NCI-H510A (cell line): Measurements from ENCODE around the gene ARAP3.

Experiments
- DNase-seq: peaks from one replicate; lab custom pipeline; 2025; lab: John Stamatoyannopoulos, UW

Gene ARAP3

DNA sequence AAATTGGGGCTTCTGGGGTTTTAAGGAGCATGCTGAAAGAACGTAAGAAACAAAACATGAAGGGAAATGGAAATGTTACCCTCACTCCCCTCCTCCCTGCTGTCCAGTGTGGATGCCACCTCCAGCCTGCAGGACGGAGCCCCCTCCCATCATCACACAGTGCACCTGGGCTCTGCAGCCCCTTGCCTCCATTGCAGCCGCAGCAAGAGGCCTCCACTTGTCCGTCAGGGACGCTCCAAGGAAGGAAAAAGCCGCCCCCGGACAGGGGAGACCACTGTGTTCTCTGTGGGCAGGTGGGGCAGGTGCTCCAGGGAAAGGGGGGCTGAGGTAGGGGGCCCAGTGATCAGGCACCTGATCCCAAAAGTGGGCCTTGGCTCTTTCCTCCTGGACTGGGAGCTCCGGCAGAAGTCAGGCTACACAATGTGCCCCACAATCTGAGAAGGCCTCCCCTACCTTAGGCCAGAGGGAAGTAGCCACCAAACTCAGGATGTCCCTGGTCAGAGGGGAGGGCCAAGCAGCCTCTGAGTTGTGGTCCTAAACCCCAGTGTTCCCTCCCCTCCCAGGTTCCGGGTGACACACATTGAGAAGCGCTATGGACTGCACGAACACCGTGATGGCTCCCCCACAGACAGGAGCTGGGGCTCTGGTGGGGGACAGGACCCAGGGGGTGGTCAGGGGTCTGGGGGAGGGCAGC, 42.5 kb downstream of the ARAP3 start:
- DNase-seq, result no peak

DNA sequence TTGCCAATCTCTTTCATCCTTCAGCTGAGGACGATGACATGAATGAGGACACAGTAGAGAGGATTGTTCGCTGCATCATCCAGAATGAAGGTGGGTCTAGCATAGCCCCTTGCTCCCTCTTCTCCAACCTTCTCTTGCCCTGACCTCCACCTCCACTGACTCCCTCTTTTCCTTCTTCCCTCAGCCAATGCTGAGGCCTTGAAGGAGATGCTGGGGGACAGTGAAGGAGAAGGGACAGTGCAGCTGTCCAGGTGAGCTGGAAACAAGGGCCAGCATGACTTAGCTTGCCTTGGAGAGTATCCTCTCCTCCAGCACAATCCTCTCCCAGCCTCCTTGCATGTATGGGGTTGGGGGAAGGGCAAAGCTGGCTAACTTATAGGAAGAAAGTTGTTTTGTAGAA, 43.3 kb downstream of the ARAP3 start:
- no peak for DNase-seq

DNA sequence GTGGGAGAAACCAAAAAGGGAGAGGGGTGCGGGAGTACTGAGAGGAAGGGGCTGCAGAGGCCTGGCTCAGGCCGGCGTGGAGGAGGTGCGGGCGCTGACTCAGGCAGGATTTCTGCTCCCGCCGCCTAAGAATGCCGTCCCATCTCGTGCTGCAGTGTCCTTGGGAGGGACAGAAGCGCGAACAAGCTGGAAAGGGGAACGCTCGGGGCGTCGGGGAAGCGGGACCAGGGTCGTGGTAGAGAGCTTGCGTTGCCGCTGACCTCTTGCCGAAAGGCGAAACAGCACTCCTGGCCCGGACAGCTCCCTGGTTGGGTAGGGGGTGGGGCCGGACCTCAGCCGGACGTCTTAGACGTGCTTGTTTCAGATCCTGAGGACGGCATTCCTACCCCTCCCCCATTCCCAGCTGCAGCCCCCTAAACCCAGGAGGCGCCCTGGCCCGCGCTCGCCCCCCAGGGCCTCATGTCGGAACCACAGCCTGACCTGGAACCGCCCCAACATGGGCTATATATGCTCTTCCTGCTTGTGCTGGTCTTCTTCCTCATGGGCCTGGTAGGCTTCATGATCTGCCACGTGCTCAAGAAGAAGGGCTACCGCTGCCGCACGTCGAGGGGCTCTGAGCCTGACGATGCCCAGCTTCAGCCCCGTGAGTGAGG, 44.1 kb downstream of the ARAP3 start:
- no peak for DNase-seq

DNA sequence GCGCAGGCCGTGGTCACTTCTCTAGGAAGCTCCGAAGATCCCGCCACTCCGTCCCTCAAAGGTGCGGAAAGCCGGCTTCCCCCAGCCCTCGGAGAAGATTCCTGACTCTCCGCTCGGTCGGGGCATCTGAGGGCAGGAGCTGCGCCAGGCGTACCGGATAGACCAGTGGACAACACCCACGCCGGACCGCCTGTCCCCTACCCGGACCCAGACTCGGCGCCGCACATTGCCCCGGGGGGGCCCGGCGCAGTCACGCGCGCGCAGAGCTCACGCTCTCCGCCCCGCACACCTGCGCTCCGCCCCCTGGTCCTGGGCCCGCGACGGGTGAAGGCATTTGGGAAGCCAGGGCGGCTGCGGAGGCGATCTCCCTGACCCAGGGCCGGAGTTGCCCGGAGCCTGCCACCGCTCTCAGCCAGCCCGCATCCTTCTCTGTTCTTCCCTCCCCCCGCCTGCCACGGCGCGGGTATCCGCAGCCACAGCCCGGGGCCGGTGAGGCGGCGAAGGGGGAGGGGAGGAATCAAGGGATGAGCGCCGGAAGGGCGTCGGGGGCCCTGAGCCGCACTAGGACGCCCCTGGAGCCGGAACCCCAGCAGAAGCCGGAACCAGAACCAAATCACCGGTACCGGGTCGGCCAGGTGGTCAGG, 44.8 kb downstream of the ARAP3 start:
- no peak for DNase-seq

DNA sequence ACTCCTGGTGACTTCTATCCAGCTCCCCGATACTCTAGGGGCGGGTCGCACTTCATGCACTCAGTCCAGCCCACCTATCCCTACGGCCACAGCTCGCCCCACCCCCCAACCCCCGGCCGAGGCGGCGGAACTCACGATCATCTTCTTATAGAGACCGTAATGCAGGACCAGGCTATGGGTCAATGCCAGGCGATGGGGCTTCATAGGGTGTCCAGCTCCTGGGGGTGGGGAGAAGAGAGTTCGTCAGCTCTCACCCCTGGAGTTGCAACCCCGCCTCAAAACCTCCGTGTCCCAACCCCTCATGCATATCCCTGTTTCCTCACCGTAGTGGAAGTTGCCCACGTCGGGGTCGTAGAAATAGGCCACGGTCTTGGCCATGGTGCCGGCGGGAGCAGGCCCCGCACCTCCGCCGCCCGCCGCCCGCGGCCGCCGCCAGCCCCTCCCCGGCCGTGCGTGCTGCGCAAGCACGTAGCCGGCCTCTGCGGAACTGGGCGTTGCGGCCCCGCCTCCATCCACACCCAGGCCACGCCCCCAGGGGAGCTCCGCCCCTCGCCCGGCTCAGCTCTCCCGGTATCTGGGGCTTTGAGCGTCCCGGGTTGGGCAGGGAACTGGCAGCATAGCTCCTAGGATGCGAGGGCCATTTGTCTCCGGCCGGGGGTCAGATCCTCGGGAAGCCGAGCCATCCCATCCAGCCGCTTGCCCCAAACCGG, 45.5 kb downstream of the ARAP3 start, which contains the start of the genes HDAC3 and RELL2:
Gene HDAC3 (minus strand): TSS at position 437 of the 710 bp plus-strand sequence. CDS start 59 bp downstream, at position 378.
Gene RELL2 (plus strand): TSS at position 585 of the 710 bp plus-strand sequence. CDS start 1,229 bp downstream, outside the sequence.
- peak; percentile 51 for DNase-seq

DNA sequence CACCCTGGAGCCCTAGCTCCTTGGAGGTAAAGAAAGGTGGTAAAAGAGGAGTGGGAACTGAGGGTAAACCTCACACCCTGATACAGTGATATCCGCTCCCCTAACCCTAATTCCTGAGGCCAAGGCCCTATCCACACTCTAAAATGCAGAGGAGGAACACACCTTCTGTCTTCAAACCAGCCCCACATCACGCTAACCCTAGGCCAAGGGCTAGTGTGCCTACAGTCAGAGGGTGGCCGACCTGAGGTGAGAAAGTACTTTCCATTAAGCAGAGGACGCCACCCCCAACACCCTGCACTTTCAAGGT, 46.0 kb downstream of the ARAP3 start:
- no peak for DNase-seq

DNA sequence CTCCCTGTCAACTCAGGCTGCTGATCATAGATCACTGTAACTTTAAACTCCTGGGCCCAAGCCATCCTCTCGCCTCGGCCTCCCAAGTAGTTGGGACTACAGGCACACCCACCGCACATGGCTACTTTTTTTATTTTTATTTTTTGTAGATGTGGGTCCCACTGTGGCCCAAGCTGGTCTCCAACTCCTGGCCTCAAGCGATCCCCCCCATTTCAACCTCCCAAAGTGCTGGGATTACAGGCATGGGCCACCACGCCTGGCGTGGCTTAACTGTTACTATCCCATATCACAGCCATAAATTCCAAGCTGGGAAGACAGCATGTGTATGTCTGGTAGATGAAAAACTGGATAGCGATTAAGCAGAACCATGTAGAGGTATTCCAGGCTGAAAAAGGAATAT, 46.4 kb downstream of the ARAP3 start:
- no peak for DNase-seq

DNA sequence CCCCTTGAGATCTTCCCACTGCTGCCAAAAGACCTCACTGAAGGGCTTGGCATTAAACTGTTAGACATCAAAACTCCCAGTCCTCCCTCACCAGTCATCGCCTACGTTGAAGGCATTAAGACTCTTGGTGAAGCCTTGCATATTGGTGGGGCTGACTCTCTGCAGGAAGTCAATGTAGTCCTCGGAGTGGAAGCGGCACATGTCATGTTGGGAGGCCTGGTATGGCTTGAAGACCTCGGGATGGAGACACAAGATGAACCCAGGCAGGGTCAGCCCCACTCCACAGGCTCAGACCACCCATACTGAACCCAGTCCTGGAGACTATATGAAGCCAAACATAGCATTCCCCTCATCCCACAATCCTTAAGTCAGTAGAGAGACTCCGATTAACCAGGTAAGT, 47.3 kb downstream of the ARAP3 start:
- DNase-seq, result no peak

DNA sequence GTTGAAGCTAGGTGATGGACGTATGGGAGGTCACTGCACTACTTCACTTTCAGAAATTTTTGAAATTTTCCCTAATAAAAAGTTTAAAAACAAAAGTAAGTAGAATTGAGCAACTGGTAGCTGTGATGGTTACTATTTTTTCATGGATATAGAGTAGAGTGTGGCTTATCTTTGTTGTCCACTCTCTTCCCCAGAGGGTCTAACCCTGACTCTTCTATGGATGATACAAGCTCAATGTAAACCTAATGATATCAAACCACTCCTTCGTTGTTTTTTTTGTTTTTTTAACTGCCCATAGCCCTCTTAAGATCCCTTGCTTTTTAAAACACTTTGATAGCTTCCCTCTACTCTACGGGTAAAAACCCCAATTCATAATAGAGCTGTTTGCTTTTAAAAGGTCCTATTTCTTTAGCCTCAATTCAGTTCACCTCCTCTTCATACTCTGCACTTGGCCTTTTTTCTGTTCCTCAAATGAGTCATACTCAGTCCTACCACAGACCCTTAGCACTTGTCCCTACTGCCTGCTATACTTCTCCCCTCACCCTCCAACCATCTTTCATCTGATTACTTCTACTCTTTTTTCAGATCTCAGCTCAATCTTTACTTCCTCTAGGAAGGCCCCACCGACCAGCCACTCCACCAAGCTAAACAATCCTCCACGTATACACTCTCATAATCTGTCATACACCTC, 48.0 kb downstream of the ARAP3 start:
- no peak for DNase-seq

DNA sequence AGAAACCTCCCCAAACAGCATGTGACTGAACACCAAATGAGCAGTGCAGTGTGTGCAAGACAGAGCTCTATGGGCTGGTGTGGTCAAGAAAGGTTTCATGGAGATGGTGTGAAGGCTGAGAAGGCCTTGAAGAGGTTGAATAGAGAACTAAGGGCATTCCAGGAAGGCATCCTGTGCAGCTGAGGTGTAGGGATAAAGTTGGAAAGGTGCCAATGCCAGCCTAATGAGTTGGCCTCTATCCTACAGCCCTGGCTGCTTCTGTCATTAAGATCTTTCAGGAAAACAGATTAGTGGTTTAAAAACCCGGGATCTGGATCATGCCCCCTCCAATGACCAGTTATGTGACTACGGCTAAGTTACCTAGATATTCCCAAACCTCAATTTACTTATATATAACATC, 49.4 kb downstream of the ARAP3 start:
- no peak for DNase-seq

DNA sequence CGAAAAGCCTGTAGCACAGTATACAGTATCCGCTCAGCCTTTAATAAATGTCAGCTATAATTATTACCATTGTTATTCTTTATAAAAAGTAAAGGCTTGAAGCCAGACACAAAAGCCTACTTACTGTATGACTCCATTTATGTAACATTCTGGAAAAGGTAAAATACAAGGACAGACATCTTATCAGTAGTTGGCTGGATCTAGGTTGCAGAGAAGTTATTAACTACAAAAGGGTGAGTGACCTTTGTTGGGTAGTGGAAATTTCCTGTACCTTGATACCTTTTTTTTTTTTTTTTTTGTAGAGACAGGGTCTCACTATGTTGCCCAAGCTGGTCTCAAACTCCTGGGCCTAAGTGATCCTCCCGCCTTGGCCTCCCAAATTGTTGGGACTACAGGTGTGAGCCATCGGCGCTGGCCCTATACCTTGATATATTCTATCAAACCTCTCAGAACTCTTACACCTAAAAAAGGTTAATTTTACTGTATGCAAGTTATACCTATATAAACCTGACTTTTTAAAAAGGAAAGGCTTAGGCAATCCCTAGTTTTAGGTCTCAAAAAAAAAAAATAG, 51.4 kb downstream of the ARAP3 start:
- no peak for DNase-seq

DNA sequence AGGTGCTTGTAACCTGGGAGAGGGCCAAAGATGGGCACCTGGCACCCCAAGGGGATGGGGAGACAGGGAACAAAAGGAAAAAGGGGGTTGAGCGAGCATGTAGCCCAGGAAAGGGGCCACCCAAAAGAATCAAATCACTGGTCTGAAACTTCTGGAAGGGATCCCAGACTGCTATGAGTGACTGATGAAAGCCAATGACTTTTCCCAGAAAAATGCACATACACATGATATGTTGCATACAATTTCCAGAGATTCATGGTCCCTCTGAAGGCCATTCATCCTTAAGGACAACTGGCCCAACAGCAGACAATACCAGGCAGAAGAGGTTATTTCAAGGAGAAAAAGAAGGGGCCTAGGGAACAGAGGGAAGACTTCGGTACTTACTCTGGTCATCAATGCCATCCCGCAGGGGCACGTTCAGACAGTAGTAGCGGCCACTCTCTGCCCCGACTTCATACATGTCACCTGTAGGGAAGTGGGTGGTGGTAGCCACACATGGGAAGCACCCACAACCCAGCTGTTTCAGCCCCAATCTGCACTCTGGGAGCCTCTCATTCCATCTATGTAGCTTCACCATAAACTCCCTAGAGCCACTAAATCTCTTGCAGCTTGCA, 53.7 kb downstream of the ARAP3 start:
- DNase-seq, result no peak

DNA sequence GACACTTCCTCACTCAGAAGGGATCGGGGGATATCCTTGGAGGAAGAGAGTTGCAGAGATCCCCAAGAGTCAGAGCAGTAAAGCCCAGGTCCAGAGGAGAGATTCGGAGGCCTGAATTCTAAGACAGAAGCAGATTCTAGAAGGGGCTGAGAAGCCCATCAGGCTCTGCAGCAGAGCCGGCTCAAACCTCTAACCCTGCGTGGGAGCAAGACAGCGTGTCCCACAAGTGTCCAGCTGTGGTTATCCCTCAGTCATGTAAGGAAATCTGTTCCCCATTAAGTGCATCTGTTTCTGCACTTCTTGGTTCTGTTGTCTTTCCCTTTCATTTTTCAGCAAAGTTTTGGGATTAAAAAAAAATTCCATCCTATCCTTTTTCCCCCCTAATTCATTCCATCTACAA, 58.4 kb downstream of the ARAP3 start:
- no peak for DNase-seq

DNA sequence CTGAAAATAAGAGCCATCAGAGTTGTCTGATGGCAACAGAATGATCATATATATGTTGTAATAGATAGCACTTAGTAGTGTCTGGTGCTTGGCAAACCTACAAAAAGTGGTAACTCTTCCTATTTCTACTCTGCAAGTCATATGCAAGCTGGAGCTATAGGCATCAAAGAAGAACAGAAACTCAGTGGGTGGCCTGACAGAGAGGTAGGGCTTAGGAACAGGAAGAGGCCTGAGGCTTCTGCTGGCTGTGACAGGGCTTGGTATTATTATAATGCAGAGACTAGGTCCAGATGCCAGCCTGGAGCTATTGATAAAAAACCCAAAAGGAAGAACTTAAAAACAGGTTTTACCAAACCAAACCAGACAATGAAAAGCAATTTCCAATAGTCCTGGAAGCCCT, 58.8 kb downstream of the ARAP3 start:
- DNase-seq, result no peak

DNA sequence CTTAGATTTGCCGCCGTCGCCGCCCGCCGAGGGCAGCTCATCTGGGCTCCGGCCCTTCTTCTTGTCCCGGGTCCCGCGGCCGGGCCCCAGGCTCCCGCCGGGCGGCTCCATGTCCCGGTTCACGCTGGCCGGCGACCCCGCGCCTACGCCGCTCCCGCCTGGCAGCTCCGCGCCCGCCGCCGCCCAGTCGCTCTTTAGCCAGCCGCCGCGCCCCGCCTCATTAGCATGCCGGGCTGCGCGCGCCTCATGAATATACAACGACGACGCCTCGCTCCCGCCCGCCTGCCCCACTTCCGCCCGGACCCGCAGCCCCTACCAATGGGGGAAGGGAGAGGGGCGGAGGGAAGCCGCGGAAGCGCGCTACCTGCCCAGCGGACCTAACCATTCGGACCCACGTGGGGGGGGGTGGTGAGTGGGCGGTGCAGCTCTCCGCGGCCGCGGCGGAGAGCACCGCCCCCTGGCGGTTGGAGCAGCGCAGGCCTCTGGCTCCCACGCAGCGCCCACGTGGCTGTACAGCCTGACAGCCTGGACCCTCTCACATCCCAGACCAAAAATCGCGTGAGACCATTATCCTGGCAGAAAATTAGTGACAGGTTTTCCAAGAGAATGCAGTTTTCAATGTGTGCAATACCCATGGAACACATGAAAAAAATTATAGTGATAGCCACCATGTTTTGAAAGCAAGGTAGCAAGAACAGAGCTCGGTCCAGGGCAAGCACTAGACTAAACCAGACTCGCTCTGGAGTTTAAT, 63.1 kb downstream of the ARAP3 start, which contains the start of gene DIAPH1:
Gene DIAPH1 (minus strand): TSS at position 197 of the 751 bp plus-strand sequence. CDS start 86 bp downstream, at position 111.
- peak; percentile 91 for DNase-seq

DNA sequence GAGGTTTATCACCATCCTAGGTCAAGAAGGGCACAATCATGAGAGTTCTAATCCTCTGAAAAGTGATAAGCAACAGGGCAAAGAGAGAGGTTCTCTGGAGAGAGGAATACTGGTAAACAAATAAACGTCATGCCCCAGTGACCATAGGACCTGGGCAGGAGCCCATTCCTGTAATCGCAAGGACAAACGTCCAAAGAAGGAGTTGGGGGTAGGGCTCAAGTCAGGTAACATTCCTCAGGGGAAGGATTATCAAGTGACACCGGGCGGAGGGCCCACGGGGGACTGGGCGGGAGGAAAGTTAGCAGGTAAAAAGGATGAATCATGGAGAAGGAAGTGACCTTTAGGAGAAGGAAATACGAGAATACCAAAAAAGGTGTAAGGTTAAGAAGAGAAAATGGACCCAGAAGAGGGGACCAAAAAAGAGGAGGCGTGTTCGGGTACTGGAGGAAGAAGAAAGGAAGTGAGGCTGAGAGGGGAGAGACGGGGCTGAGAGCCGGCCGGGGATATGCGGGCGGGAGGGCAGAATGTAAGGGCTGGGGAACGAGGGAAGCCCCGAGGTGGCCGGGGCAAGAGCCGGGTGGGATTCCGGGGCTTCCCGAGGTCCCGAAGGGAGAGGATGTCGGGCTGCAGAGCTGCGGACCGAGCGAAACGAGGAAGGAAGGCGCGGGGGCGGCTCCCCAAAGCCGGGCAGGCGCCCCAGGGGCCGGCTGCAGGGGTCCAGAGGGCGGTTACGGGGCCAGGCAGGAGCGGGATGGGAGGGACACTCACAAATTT, 63.8 kb downstream of the ARAP3 start:
- DNase-seq, result peak; percentile 13

DNA sequence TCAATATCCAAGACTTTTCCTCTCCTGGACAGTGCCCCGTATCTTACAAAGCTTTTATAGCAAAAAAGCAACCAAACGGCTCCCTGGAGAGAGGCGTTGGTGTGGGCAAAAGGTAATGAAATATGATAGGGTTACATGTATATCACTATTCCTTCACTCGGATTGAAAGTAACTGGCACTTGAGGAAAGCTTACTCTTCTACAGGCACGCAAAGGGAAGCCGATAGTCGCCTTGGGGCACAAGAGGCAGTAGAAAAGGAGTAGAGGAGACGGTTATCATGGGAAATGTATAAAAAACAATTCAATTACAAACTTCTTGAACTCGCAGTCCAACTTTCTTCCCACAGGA, 64.4 kb downstream of the ARAP3 start:
- DNase-seq, result no peak

DNA sequence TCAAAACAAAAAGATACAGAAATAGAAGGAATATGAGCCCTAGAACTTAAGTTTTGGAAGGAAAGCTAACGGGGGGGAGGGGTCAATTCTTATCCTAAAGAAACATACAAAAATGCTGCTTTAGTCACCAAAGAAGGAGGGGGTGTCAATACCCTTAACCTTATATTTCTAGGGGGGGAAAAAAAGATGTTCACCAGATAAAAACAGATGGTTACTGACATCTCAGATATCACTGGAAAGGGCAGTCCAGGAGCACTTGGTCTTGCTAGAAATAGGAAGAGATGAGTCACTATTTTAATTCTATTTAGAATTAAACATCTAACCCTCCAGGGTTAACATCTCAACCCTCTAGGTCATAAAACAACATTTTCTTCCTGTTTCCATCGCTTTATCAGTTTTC, 64.9 kb downstream of the ARAP3 start:
- no peak for DNase-seq

DNA sequence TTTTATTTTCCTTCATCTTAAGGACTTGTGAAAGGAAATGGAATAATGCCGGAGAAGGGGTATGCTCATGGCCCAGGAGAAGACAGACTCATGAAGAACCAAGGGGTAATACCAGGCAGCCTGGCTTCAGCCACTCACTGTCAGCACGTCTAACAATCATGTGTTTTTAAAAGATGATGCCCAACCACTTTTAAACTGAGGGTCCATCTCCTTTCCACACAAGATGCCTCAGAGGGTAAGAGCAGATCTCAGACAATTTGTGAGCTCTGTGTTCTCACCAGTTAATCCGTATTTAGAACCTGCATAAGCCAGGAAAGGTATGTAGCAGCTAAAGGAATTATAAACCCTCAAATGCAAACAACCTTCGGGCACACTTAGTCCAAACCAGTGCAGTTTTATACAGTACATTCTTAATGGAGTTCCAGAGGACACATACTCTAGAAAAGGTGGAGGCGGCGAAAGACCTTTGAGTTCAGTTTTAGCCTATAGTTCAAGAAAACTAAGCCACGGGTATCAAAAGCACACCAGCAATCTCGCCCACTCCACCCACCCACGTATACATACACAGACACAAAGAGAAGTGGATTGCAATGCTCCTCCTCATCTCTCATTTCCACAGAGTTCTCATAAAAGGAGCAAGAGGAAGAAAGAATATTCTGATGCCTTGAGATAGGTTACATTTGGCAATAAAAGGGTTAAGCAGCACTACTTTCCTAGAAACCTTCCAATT, 65.9 kb downstream of the ARAP3 start:
- DNase-seq, result no peak
